D721Med (cell line): ENCODE data around the gene OPRD1.
A peak's percentile ranks its signal among the peaks of the same experiment; 100 is the strongest.
"Not testable (repeated sequence)": the region's sequence is repeated elsewhere in the genome, so short reads cannot be mapped to it uniquely, and the experiment has no call there.

Source experiments
- DNase-seq: peaks from one replicate; pipeline ENCODE4 v3.0.0; 2011; ENCODE audit warnings: low spot score; ENCODE audit not compliant: insufficient read length
- FAIRE-seq: peaks from 2 replicates; lab custom pipeline; 2011; peaks lifted over from hg19 to GRCh38; lab: Jason Lieb, UNC
- TF ChIP-seq, protein P1 (sequence below): IDR thresholded peaks from 2 replicates; pipeline ENCODE4 v1.5.1; 2012; ENCODE audit warnings: mild to moderate bottlenecking, control low read depth; ENCODE audit not compliant: insufficient read depth; ENCODE audit errors: missing control alignments

OPRD1 gene

DNA sequence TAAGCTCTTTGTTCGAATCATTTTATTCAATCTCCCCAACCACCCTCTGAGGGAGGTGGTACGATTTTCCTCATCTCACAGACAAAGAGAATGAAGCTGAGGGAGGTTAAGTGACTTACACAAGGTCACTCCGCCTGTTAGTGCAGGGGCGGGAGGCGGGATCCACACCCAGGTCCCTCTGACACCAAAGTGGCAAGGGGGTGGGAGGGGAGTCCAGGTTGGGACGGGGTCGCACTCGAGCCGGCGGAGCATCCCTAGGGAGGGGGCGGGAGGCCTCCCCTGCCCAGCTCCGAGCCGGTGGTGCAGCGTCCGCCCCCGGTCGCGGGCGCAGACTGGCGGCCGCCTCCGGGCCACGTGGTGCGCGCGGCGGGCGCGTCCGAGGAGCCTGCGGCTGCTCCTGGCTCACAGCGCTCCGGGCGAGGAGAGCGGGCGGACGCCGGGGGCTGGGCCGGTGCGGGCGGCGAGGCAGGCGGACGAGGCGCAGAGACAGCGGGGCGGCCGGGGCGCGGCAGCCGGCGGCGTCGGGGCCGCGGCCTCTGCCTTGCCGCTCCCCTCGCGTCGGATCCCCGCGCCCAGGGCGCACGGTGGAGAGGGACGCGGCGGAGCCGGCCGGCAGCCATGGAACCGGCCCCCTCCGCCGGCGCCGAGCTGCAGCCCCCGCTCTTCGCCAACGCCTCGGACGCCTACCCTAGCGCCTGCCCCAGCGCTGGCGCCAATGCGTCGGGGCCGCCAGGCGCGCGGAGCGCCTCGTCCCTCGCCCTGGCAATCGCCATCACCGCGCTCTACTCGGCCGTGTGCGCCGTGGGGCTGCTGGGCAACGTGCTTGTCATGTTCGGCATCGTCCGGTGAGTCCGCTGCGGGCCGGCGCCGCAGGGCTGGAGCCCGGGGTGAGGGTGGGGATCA is at the start of gene OPRD1:
OPRD1 (plus strand) TSS at position 405 of the 903 bp plus-strand sequence; CDS start at position 619, 214 bp downstream.
- TF ChIP-seq, protein P1, sequence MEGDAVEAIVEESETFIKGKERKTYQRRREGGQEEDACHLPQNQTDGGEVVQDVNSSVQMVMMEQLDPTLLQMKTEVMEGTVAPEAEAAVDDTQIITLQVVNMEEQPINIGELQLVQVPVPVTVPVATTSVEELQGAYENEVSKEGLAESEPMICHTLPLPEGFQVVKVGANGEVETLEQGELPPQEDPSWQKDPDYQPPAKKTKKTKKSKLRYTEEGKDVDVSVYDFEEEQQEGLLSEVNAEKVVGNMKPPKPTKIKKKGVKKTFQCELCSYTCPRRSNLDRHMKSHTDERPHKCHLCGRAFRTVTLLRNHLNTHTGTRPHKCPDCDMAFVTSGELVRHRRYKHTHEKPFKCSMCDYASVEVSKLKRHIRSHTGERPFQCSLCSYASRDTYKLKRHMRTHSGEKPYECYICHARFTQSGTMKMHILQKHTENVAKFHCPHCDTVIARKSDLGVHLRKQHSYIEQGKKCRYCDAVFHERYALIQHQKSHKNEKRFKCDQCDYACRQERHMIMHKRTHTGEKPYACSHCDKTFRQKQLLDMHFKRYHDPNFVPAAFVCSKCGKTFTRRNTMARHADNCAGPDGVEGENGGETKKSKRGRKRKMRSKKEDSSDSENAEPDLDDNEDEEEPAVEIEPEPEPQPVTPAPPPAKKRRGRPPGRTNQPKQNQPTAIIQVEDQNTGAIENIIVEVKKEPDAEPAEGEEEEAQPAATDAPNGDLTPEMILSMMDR: no peak
- FAIRE-seq (no peak), DNase-seq (peak; percentile 51)

DNA sequence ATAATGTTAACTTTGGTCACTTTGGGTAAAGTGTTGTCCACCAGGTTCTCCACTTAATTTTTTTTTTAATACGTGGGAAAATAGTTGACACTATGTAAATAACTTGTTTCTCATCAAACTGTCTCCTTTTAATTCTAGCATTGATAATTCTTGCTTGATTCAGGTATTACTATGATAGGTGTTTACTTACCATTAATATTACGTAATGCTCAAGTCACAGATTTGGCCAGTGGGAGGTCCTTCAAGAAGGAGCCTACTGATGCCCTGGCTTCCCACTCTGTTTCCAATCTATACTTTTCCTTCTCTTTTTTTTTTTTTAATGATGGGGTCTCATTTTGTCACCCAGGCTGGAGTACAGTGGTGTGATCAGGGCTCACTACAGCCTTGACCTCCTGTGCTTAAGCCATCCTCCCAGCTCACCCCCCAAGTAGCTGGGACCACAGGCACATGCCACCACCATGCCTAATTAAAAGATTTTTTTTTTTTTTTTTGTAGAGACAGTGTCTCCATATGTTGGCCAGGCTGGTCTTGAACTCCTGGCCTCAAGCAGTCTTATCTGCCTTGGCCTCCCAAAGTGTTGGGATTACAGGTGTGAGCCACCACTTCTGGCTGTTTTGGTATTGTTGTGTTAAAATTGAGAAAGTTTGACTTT is 45.3 kb upstream of the OPRD1 start:
- TF ChIP-seq, protein P1: no peak
- FAIRE-seq (no peak), DNase-seq (no peak)

DNA sequence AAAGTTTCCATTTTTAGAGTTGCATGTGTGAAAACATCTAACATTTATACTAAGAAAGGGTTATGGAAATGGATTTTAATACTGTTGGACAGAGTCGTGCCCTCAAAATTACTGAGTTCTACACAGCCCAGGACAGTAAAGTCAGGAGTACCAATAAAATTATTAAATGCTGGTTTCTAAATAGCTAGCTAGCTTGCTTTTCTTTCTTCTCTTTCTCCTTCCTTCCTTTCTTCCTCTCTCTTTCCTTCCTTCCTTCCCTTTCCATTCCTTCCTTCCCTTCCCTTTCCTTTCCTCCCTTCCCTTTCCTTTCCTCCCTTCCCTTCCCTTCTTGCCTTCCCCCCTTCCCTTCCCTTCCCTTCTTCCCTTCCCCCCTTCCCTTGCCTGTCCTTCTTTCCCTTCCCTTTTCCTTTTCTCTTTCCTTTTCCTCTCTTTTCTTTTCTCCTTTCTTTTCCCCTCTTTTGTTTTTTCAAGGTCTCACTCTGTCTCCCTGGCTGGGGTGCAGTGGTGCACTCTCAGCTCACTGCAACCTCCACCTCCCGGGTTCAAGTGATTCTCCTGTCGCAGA is 41.3 kb upstream of the OPRD1 start:
- TF ChIP-seq, protein P1: no peak
- no peak for FAIRE-seq
- DNase-seq: no peak

DNA sequence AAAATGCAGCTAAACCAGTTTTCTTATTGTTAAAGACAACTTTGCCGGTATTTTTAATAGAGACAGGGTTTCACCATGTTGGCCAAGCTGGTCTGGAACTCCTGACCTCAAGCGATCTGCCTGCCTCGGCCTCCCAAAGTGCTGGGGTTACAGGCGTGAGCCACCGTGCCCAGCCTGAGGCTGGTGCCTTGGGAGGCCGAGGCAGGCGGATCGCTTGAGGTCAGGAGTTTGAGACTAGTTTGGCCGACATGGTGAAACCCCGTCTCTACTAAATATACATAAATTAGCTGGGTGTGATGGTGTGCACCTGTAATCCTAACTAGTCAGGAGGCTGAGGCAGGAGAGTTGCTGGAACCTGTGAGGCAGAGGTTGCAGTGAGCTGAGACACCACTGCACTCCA is 40.0 kb upstream of the OPRD1 start:
- DNase-seq, FAIRE-seq: not testable (repeated sequence)

DNA sequence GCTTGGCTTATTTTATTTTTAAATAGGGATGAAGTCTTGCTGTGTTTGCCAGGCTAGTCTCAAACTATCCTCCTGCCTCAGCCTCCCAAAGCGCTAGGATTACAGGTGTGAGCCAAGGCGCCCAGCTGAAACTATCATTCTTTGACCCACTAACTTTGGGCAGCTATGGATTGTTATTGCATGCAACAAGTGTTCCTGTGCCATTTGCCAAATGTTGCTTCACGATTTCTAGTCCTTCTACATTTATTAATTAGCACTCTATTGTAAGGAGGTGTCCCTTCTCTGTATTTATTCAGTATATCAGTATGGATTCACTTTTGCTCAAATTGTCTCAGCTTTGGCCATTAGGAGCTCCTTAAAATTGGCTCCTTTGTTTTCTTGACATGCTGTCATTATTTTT is 38.9 kb upstream of the OPRD1 start:
- no peak for FAIRE-seq
- TF ChIP-seq, protein P1: no peak
- DNase-seq: no peak

DNA sequence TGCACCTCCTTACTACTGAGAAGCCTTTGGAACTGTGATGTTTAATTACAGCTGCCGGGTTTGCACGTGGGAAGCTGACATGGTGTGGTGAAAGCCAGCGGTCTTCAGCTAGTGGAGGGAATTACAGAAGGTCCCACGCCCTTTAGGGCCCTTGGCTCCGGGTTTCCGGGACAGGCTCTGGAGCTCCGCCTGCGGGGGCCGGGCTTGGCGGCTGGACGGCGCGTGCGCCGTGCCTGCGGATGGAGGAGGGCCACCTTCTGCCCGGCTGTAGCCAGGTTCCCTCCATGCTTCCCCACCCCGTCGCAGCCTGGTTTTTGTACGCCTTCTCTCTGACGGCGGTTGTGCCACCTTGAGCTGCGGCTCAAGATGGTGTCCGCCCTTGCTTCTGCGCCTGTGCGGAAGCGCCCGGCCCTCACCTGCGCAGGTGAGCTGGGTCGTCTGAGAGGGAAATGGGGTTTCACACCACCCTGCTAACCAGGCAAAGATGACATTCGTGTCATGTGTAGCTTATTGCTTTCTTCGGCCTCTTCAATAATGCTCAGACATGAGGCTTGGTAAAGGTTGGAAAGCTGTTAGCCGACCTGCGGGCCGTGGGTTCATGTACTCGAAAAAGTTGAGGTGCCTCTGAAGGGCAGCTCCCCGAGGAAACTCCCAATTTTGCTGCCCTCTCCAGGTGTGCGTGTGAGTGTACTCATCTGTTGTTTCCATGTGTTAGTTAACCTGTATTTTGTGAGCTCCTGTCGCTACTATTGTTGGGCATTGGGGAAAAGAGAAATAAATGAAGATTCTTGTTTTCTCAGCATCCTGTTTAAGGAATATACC is 36.6 kb upstream of the OPRD1 start:
- DNase-seq (no peak), FAIRE-seq (no peak)
- TF ChIP-seq, protein P1: no peak

DNA sequence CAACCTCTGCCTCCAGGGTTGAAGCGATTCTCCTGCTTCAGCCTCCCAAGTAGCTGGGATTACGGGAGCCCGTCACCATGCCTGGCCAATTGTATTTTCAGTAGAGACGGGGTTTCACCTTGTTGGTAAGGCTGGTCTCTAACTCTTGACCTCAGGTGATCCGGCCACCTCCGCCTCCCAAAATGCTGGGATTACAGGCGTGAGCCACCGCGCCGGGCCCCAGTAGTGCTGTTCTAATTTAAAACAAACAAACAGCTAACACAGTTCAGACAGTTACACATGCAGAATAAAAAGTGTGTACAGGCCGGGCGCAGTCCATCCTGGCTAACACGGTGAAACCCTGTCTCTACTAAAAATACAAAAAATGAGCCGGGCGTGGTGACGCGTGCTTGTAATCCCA is 35.6 kb upstream of the OPRD1 start:
- FAIRE-seq: no peak
- no peak for DNase-seq
- TF ChIP-seq, protein P1: no peak
